ENCODE data around the gene ZNF688.

GRCh38 chr16:30588651-30589050, 17.1 kb upstream of the ZNF688 start:
- TF ChIP-seq CTCF (IDR thresholded peaks at IDR 0.05): no peak
- no peak for TF ChIP-seq POLR2A (IDR thresholded peaks at IDR 0.05)
